ENCODE measurements around the gene CD300H.

Gene CD300H

DNA sequence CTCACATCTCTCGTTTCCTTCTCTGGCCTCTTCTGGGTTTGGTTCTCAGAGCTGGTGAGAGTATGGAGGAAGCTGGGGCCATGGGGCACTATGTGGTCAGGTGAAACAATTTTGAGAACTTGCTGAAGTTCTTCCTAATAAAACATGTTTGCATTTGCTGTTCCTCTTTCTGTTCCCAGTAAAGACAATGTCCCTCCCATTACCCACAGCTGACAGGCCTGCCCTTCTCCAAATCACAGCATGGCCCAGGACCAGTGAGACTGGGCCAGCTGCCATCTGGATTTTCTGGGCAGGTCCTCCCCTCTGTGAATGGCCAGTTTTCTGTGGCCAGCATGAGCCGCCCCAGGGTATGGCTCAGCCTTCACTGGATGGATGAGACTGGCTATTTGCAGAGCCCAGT lies at the start of gene CD300H:
Gene CD300H (minus strand): TSS at position 113 of the 400 bp plus-strand sequence.
- TF ChIP-seq, protein P1, sequence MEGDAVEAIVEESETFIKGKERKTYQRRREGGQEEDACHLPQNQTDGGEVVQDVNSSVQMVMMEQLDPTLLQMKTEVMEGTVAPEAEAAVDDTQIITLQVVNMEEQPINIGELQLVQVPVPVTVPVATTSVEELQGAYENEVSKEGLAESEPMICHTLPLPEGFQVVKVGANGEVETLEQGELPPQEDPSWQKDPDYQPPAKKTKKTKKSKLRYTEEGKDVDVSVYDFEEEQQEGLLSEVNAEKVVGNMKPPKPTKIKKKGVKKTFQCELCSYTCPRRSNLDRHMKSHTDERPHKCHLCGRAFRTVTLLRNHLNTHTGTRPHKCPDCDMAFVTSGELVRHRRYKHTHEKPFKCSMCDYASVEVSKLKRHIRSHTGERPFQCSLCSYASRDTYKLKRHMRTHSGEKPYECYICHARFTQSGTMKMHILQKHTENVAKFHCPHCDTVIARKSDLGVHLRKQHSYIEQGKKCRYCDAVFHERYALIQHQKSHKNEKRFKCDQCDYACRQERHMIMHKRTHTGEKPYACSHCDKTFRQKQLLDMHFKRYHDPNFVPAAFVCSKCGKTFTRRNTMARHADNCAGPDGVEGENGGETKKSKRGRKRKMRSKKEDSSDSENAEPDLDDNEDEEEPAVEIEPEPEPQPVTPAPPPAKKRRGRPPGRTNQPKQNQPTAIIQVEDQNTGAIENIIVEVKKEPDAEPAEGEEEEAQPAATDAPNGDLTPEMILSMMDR (IDR thresholded peaks at IDR 0.05; ENCODE audit: extremely low read depth, missing control alignments): no peak
- DNase-seq (ENCODE audit: low spot score): no peak

DNA sequence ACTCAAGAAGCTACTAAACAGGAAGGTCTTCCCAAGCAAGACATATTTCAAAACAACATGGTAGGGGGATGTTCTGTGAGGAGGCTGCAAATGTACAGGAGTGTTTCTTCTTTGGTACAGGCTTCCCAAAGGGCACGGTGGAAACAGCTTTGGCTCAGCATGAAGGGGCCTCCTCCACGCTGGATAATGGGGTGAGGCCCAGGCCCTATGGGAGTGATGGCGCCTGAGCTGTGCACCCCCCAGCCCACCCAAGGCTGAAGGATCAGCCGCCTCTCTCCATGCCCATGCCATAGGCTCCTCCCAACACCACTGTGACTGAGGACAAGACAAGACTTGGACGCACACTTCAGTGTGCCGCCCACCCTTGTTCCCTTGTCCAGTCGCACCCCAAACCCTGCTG lies 49.4 kb upstream of the CD300H start:
- DNase-seq (ENCODE audit: low spot score): no peak
- TF ChIP-seq, protein P1 (IDR thresholded peaks at IDR 0.05; ENCODE audit: extremely low read depth, missing control alignments): no peak

DNA sequence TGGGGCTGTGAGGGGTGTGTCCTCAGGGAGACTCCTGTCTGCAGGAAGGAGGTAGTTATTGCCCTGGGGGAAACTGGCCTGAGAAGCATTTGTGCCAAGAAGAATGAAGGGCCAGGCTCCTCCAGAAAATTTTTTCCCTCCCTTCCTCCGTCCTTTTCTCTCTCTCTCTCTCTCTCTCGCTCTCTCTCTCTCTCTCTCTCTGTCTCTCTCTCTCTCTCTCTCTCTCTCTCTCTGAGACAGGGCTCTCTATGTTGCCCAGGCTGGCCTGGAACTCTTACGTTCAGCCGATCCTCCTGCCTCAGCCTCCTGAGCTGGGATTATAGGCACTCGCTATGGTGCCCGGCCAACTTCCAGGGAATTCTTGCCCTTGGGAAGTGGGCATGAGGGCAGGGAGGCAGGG lies 44.7 kb upstream of the CD300H start:
- TF ChIP-seq, protein P1 (IDR thresholded peaks at IDR 0.05; ENCODE audit: extremely low read depth, missing control alignments): no peak
- no peak for DNase-seq (ENCODE audit: low spot score)

DNA sequence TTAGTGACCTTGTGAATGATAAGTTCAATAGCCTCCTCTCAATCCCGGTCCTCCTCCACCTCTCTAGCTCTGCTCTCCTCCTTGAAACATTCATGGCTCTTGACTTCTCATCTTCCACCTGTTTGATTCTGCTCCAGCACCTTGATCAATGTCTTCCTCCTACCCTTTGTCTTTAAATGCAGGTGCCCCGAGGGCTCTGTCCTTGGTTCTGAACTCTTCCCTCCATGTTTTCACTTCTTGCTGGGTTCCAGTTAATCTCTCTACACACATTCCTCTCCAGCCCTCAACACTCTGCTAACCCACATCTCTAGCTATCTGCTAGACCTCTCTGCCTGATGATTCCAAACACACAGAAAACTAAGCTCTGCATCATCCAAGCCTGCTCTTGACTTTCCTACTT lies 42.8 kb upstream of the CD300H start:
- no peak for DNase-seq (ENCODE audit: low spot score)

DNA sequence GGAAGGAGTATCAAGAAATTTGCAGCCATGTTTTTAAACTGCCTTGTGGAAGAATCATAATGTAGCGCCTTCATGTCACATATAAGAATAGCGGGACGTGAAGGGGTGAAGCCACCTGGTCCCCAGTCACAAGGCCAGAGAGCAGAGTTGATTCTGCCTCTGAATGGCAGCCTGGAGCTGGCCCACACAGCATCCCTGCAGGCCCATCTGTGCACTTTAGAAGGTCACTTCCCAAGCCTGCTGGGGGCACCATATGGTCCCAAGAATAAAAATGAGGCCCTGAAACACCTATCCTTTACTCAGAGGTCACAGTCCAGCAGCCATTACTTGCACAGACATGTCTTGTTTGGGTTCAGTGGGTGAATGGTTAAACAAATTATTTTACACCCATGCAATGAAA lies 41.2 kb upstream of the CD300H start:
- TF ChIP-seq, protein P1 (IDR thresholded peaks at IDR 0.05; ENCODE audit: extremely low read depth, missing control alignments): no peak
- no peak for DNase-seq (ENCODE audit: low spot score)

More for the DNA sequence above, 42.8 kb upstream of the CD300H start:
- TF ChIP-seq, protein P1 (IDR thresholded peaks at IDR 0.05; ENCODE audit: extremely low read depth, missing control alignments): no peak

DNA sequence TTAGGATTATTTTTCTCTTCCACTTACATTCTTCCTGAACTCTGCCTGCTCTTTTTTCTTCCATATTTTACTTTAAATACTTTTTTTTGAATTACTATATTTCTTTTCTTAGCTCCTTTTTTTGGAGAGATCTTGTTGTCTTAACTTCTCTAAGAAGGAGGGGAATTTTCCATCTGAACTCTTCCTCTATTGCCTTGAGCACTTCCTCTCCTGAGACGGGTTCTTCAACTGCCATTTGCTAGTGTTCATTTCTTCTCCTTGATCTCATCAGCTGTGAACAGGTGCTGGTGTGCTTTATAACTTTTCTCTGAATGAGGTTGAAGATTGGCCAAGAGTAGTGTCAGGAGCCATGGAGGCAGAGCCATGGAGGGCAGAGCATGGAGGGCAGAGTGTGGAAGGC lies 39.9 kb upstream of the CD300H start:
- TF ChIP-seq, protein P1 (IDR thresholded peaks at IDR 0.05; ENCODE audit: extremely low read depth, missing control alignments): no peak
- no peak for DNase-seq (ENCODE audit: low spot score)

DNA sequence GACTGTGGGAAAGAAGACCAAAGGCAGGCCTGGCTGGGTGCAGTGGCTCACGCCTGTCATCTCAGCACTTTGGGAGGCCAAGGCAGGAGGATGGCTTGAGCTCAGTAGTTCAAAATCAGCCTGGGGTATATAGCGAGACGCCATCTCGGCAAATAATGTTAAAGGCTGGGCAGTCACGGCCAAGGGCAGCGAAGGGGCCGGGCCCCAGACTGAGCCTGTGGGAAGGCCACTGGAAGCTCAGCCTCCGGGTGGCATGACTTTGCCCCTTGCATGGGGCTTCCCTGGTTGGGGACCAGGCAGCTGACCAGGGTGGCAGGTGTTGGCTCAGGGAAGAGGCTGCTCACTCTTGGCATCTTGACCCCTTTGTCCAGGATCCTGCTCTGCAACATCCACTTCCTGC lies 38.7 kb upstream of the CD300H start:
- TF ChIP-seq, protein P1 (IDR thresholded peaks at IDR 0.05; ENCODE audit: extremely low read depth, missing control alignments): no peak
- no peak for DNase-seq (ENCODE audit: low spot score)

Data from GM20000 (cell line).